HCT116 (cell line): ENCODE measurements around the gene PFDN2.

Experiments
- CTCF ChIP-seq, 3 experiments: fragments of 200-600 bp in 1 of 3; sonication (generic) in 1 of 3; IDR thresholded peaks in 2 of 3; conservative IDR thresholded peaks in 1 of 3; 2 replicates each; pipeline ENCODE4 v1.5.1; 2012 to 2017; ENCODE audit warnings: low read depth in 2 of 3, low read length in 2 of 3, antibody characterized with exemption in 1 of 3, borderline replicate concordance in 1 of 3, control low read depth in 1 of 3, mild to moderate bottlenecking in 1 of 3, mixed read lengths in 1 of 3, mixed run types in 1 of 3, moderate library complexity in 1 of 3; ENCODE audit not compliant: insufficient read depth in 1 of 3
- EZH2phosphoT487 ChIP-seq: fragments of 200-600 bp; IDR thresholded peaks from 2 replicates; pipeline ENCODE4 v1.6.1; 2018; ENCODE audit warnings: antibody characterized with exemption, borderline replicate concordance
- POLR2A ChIP-seq: IDR thresholded peaks from 2 replicates; pipeline ENCODE4 v1.7.0; 2011; ENCODE audit warnings: borderline replicate concordance; ENCODE audit not compliant: insufficient read depth, insufficient read length; ENCODE audit errors: extremely low read depth
- SP1 ChIP-seq: IDR thresholded peaks from 2 replicates; pipeline ENCODE4 v1.6.1; 2012; ENCODE audit warnings: low read depth
- YY1 ChIP-seq: IDR thresholded peaks from 2 replicates; pipeline ENCODE4 v1.6.1; 2011; ENCODE audit warnings: low read length, low read depth, moderate library complexity, mild to moderate bottlenecking; ENCODE audit not compliant: insufficient replicate concordance; ENCODE audit errors: extremely low read depth

GRCh38 chr1:161121042-161121650 lies 3.3 kb upstream of the PFDN2 start:
- no peak for TF ChIP-seq CTCF (IDR thresholded peaks at IDR 0.05 in 2 of 3, conservative IDR thresholded peaks at IDR 0.05 in 1 of 3; ENCODE audit: borderline replicate concordance in 1 of 3, insufficient read depth in 1 of 3, low read depth in 2 of 3, low read length in 2 of 3)
- TF ChIP-seq EZH2phosphoT487 = no peak
- no peak for TF ChIP-seq SP1
- TF ChIP-seq YY1 = no peak
- no peak for TF ChIP-seq POLR2A
